HG03196 (cell line): ENCODE data around the gene PAQR4.
"Not testable (repeated sequence)": the region's sequence is repeated elsewhere in the genome, so short reads cannot be mapped to it uniquely, and the experiment has no call there.

Experiments used
- ATAC-seq: cut with Tn5 transposase; IDR thresholded peaks from one replicate; pipeline ENCODE4 v1.9.1; 2021; ENCODE audit not compliant: unreplicated experiment

Gene PAQR4

DNA sequence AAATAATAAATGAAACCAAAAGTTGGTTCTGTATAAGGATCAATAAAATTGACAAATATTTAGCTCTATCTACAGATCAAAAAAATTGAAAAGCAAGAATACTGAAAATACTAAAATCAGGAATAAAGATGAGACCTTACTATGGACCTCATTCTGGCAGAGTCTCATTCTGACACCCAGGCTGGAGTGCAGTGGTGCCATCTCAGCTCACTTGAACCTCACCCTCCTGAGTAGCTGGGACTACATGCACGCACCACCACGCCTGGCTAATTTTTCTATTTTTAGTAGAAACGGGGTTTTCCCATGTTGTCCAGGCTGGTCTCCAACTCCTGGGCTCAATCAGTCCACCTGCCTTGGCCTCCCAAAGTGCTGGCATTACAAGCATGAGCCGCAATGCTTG lies 27.1 kb upstream of the PAQR4 start:
- ATAC-seq: no peak

DNA sequence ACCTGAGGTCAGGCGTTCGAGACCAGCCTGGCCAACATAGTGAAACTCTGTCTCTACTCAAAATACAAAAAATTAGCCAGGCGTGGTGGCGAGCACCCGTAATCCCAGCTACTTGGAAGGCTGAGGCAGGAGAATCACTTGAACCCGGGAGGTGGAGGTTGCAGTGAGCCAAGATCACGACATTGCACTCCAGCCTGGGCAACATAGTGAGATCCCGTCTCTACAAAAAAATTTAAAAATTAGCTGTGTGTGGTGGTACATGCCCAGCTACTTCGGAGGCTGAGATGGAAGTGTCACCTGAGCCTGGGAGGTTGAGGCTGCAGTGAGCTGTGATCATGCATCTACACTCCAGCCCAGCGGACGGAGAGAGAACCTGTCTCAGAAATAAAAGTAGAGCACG lies 25.4 kb upstream of the PAQR4 start:
- not testable (repeated sequence) for ATAC-seq

DNA sequence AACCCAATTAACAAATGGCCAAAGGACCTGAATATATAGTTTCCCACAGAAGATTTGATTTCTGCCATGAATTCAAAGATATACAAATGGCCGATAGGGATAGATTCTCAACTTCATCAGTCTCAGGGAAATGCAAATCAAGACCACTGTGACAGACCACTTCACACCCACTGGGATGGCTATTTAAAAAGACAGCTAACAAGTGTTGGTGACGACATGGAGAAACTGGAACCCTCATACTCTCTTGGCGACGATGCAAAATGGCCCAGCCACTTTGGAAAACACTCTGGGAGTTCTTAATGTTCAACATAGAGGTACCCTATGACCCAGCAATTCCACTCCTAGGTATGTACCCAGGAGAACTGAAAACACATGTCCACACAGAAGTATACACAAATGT lies 22.5 kb upstream of the PAQR4 start:
- no peak for ATAC-seq

DNA sequence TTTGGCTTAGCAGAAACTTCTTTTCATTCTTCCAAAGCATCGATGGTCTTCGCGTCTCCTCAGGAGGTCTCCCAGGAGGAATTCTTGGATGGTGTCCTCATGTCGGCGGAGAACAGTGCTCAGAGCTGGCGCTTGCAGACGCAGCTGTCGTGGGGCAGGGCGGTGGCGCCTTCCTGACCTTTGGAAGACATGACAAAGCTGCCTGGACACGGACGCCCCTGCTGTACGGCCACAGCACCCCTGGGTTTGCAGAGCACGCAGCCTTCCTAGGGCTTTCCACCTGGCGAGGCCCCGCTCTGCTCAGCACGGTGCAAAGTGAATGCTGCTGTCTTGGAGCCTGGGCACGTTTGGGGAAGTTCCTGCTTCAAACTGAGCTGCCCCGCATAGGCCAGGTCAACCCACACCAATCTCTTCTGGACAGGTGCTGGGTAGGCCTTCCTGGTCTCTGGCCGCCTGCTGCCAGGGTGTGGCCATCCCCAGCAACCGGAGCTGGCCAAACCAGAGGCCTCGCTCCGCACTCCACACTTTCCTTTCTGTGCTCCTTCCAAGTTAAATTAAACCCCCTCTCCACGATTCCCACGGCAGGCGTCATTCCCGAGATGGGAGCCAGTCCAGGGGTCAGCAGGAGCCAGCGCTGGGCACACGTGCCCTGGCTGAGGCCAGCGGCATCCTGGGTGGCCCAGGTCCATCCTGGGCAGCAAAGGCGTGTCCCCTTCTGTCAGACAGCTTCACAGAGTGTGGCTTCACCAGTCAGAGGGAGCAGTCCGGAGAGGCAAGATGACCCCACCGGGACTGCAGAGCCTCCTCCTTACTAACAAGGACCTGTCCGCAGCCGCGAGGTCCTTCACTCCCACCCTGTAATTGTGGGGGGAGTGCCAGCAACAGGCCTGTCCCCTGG lies 20.1 kb upstream of the PAQR4 start:
- ATAC-seq: no peak

DNA sequence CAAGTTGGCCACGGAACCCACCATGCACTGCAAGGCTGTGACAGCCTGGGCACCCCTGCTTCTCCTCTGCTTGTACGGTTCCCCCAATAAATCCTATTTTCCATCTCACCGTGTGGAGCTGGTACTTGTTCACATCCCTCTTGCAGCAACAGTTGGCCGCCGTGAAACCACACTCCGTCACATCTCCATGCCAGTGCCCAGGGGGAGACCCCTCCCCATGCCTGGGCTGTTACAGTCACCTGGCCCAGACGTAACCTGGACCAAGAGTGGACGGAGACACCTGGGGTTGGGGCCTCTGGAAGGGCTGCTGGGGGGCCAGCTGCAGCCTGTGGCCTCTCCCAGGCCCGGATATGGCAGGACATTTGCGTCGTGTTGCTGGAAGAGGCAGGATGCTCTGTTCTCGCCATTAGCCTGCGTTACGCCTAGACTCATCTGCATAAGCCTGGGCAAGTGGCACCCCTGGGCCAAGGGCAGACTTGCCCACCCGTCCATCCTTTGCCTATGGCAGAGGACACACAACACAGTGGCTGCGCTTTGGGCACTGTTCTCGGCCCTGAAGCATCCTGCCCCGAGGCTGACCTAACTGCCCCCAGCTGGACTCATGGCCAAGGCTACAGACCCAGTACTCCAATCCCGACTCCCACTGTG lies 19.3 kb upstream of the PAQR4 start:
- no peak for ATAC-seq

GRCh38 chr16:2950353-2950724 lies 18.8 kb upstream of the PAQR4 start:
- no peak for ATAC-seq

DNA sequence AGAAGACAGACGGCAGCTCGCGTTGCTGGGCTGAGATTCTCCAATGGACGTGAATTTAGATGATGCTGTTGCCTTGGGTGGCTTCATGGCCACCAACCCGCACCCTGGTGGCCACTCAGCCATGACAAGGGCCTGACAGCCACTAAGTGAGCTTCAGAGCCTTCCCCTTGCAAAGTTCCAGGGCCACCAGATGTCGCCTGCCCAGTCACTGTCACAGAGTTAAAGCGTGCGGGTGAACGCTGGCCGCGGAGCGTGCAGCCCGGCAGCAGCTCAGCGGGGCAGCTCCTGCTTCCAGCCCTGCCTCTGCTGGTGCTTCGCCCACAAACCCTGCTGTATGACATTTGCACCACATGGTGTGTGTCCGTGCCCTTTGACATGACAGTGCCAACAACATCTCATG lies 18.4 kb upstream of the PAQR4 start:
- no peak for ATAC-seq

DNA sequence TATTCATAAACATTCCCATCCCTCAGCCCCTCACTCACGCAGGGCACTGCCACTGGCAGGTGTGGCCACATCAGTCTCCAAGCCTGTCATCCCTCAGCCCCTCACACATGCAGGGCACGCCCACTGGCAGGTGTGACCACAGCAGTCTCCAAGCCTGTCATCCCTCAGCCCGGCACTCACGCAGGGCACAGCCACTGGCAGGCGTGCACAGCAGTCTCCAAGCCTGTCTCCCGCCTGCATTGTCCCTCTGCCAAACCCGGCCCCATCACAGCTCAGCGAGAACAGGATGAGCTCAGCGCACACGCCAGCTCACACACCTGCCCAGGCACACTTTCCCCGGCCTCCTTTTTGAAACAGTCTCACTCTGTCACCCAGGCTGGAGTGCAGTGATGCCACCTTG lies 16.5 kb upstream of the PAQR4 start:
- no peak for ATAC-seq

DNA sequence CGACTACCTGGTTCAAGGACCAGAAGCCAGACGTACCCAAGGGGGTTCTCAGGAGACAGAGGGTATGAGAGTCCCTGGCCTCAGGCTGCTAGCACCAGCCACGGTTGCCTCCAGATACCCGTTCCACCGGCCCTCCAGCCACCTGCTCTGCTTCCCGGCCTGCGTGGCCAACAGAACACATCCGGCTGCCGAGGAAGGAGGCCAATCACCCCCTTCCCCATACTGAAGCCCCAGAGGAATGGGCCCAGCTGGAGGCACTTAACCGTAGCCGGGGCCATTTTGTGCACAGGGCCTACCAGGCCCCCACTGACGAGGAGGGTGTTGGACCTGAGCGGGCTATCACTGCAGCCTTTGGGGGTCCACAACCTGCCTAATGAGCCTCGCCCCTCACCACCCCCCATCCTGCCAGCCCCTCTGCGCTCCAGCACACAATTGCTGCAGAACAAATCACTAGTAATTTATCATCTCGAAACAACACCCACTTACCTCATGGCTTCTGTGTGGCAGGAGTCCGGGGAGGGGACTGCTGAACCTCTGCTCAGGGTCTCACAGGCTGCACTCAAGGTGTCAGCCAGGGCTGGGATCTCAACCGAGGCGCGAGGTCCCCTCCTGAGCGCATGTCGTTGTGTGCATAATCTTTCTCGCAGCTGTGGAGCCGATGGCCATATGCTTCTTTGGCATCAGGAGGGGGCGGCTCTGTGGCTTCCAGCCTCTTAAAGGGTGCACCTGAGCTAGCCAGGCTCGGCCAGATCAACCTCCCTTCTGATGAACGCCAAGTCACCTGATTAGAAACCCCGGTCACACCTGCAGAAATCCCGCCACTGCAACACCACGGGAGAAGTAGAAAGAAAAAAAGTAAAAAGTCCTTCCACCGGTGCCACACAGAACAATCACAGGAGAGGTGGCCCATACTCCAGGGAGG lies 15.2 kb upstream of the PAQR4 start:
- ATAC-seq: no peak

- no peak for ATAC-seq
Observed at GRCh38 chr16:2954656-2955381, 14.3 kb upstream of the PAQR4 start.

- no peak for ATAC-seq
Observed at GRCh38 chr16:2955438-2955778, 13.7 kb upstream of the PAQR4 start.

DNA sequence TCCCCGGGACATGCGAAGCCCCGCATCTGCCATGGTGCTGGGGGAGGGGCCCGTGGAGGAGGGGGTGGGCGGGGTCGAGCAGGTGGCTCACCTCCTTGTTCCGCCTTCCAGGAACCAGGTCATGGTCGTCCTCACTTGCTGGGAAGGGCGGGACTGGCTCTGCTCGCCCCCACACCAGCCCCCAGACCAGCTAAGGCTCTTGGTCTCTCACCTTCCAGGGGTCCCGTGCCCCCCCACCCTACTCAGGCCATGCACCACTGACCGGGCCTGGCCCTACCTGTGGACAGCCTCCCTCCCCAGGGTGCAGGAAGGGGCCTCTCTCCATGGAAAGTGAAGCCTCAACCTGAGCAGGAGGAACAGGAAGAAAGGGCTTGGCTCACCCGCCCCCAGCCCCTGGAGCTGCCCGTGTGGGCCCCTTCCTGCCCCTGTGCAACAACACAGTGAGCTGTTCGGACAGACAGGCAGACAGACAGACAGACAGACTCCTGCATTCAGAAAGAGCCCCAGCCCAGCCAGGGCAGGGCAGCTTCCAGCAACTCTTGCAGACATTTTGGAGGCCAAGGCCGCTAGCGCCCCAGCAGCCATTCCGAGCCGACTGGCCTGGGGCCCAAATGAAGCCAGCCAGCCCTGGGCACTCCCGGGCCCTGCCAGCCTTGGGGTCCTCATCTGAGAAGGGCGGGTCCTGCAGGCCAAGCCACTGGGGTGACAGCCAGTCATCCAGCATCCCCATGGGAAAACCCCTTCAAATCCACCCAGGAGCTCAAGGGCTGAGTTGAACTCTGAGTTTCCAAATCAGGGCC lies 13.2 kb upstream of the PAQR4 start:
- no peak for ATAC-seq

DNA sequence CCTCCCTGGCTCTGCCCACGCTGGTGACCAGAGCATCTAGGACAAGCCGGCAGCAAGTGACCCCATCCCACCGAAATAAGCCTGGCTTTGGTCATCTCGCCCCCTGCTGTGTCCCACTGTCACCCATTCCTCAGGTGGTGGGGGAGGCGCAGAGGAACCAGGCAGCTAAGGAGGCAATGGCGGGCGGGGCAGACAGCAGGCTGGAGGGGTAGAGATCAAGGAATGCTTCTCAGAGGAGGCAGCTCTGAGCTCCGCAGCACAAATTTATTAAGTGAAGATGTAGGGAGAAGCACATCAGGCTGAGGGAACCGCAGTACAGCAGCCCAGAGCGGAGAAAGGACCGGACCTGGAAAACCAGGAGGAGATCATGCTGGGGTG lies 12.6 kb upstream of the PAQR4 start:
- no peak for ATAC-seq

DNA sequence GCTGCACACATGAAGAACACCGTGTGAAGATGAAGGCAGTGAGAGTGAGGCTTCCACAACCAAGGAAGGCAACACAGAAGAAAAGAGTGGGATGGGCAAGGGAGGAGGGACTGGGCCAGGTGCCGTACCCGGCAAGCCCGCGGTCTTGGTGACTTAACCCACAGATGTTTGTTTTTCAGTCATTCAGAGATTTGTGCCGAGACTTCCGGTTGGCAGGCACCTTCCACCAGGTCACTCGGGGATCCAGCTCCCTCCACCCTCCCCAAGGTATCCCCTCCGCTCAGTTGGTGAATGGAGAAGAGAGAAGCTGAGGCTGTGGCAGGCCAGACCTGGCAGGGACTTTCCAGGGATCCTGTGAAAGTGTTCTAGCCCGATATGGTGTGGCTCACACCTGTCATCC lies 9.9 kb upstream of the PAQR4 start:
- no peak for ATAC-seq

GRCh38 chr16:2960183-2961010 lies 8.8 kb upstream of the PAQR4 start:
- no peak for ATAC-seq

DNA sequence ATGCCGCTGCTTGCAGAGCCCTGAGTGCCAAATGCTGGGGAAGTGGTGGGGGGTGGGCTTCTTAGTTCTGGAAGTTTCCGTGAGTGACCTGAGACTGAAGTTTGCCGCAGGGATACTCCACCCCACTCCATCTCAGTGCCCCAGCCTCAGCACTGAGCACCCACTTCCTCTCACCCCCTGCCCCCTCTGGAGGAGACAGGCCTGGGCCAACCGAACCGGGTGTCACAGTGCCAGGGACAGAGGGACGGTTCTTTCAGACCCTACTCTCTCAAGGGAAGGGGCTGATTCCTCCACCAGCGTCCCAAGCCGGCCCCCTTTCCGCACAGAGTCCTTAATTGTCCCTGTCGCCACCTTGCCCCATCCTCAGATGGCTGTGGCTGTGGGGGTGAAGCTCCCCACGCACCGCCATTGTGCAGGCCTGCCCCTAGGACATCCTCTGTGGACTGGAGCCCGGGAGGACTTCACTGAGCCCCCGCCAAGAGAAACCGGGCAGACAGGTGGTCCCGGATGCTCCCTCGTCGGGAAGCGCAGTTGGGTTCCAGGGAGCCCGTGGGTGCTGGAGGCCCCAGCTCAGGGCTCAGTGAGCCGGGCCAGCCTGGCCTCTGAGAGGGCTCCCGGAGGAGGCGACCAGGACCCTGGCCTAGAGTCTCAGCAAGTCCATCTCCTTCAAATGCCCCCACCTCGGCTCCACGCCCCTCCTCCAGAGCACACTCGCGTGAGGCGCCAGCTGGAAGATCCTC lies 6.6 kb upstream of the PAQR4 start:
- no peak for ATAC-seq

DNA sequence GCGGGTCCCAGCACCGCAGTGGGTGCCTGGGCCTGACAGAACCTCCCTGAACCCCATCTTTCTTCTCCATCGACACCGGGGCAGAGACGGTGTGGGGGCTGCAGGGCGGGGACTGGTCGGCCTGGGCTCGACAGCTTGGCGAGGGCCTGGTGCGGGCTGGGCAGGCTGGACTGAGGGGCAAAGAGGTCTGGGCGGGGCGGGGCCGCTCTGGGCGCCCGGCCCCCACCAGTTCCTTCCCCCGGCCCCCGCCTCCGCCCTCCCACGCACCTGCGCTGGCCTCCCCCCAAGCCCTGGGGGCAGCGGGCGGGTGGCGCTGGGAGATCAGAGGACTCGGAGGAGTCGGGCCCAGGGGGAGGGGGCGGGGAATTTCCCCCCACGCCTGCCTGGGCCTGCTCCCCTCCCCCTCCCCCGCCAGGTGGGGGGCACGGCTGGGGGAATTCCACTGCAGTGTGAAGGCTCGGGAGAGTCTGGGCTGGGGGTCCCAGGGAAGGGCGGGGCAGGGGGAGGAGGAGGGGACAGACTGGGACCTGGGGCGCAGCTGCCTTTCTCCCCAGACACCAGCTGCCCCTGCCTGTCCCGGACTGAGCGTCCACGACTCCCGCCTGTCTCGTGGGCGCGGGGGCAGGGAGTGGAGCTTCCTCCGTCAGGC lies 6.0 kb upstream of the PAQR4 start:
- ATAC-seq: no peak
